SW480 (cell line): Measurements from ENCODE around the gene HOXB5.

Source experiments
- DNase-seq: peaks from one replicate; pipeline ENCODE4 v3.0.0-alpha.2; 2016; ENCODE audit warnings: low spot score

HOXB5 gene

DNA sequence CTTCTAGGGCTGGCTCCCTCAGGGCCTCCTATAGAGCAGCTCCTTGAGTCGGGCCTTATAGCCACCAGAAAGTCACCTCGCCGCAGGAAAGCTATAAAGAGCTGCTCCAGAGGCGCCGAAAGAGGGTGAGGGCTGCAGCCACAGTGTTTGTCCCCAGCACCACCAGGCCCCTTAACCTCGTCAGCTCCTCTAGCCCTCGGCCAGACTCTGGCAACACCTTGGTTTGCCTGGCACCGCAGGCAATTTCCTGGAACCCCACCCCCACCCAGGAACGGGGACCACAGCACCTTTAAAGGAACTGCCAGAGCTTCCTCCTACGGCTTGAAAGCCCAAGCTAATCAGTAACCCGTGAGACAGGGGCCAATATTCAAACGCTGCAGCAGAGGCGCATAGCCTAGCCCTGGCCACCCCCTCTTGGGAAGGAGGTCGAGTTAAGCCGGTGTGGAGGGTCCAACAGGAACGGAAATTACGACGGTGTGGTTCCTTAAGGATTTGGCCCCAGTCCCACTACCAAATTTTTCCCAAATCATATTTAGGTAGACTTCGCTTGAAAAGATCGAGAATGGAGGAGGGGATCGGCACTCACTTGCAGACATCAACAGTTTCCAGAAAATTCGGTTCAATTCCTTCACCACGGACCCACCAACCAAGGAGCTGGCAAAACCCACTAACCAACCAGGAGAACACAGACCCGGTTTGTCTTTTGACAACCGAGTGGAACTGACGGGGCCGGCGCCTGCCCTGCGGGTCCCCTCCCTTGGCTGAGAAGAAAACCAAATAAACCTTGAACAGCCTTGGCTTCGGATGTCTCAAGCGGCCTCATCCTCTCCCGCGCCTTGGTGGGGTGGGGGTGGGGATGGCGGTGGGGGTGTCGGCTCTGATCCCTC lies 8.2 kb upstream of the HOXB5 start:
- DNase-seq = peak; percentile 74

DNA sequence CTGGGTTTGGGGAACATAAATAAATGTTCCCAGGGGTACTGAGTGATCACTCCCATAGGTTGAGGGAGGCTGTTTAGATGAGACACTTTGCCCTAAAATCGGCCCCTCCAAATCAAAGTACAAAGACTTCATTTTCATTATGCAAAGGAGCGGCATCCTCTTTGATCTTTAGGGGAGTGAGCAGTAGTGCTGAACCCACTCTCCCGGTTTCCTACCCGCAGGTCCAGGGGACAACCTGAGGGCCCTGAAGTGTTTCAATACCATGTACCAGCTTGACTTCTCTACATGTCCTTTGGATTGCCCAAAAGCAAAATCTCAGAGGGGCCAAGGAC lies 7.6 kb upstream of the HOXB5 start:
- peak; percentile 74 for DNase-seq

DNA sequence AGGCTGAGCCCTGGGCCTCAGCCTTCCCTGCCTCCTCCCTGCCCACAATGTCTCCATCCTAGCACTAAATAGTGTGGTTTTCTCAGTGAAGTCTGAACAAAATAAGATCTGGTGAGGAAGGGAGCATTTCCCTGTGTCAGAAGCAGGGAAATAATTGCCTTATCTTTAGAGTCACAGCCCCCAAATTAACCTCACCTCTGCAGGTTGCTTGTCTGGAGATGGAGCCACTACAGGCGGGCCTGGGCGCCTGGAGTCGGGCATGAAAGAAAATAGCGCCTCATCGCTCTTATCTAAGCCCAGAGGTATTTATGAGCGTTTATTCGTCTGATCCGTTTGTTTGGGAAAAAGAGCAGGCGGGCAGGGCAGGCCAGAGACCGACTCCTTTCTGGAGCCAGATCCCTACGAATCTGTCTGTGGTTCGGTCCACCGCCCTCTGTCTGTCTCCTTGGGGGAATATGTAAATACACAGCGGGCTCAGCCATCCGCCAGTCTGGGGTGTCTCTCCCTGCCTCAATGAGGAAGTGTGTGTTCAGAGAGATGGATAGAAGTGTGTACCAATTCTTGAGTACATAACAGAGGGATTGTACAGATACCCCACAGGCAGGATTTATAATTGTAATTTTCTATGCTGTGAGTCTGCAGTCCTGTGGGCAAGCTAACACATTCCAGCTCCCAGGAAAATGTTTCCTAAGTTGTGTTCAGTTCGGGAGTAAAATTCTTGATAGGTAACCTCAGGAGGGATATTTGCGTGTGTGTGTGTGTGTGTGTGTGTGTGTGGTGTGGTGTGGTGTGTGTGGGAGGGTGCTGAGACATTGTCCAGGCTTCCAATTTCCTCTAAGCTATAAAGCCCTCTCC lies 6.9 kb upstream of the HOXB5 start:
- peak; percentile 69 for DNase-seq

DNA sequence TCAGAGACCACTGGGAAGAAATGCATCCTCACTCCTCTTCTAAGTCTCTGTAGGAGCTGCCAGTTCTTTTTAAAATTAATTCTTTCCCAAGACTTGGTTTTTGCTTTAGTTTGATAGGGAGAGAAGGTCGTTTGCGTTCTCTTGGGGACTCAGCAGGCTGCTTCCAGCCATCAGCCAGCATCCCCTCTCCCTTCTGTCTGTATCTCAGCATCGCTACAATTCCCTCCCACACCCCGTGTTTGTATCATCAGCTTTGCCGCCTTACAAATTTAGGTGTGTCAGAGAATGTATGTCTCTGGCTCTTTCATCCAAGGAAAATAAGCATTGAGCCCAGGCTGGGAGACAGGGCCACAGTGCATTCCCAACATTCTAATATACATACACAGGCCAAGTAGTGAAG lies 5.8 kb upstream of the HOXB5 start:
- DNase-seq = no peak

DNA sequence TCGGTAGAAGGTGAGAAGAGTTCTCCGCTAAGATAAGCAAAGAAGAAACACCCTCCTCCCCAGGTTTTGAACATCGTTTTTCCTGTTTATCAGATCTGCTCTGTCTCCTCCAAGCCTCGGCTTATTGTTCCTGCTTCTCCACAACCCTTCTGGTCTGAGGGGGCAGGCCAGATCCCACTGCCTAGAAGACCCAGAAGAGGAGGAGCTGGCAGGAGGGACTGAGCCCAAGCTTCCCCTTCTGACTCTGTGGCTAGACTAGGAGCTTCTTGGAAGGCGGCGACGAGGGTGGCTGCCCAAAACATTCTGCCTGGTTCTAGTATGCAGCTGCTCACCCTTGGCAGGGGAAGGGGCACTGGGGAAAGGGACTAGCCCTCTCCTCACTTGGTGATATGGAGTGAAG lies 5.2 kb upstream of the HOXB5 start:
- DNase-seq = no peak

DNA sequence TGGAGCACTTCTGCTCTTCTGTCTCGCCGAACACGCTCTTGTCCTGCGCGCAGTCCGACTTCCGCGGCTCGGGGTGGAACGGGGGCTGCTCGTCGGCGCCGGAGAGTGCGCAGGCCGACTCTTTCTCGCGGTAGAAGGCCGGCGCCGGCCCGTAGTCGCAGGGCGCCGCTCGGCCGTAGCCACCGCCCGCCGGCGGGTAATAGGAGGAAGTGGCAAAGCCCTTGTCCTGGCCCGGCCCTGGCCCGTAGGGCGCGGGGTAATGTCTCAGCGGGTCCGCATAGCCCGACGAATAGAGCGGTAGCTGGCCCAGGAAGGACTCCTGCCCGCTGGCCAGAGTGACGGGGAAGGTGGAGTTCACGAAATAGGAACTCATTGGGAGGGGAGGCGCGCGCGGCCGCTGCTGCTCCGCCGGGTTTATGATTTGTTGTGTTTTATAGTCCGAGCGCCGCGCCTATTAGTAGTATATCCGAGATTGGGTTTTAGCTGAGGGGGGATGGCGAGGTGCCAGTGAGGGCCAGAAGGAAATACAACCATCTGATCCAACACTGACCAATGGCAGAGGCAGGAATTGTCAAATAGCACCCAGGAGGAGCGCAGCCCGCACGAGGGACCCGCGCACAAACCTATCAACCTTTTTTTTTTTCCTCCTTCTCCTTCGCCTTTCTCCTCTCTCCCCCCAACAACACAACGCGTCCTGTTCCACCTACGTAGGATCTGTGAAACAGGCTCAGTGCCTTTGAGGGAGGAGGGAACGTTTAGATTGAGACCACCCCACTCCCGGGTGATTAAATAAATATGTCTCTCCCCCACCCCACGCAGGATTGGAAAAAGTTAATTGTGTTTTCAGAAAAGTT lies 4.4 kb upstream of the HOXB5 start:
- peak; percentile 82 for DNase-seq

DNA sequence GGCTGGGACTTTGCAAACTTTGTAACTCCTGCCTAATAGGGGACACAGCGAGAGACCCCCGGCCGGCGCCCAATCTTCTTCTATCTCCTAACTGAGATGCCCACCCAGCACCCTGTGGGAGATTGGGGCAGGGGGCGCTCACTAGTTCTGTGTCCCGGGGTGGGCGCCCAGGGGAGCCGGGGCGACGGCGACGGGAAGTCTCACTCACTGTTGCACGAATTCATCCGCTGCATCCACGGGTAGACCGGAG lies 3.9 kb upstream of the HOXB5 start:
- no peak for DNase-seq

DNA sequence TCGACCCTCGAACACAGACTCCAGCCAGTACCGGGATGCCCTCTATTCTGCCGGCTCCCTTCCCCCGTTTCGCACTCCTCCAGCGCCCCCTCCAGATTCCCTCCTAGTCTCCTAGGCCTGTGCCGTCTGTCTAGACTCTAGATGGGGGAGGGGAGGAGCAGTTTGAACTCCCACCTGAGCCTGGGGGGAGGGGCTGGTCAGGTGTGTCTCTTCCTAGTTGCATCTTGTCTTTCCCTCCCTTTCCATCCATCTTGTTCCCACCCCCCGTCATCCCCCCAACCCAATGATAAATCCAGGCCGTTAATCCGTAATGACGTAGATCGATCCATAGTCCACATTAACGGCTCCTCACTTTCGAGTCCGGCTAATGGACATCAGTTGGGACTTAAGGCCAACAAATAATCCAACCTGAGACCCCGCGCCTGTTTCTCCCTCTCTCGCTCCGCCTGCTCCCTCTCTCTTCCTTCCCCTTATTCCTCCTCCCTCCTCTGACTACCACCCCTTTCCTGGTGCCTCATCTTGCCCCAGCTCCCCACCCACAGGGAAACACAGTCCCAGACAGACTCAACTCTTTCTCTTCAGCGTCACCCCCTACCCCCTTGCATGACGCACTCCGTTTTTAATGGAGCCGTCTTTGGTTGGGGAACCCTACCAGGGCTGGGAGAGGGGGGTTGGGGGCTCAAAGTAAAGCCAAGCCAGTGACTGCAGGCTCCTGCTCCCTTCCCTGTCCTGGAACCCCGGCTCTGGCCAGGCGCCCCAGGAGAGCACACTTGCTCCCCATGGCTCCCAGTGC lies 3.4 kb upstream of the HOXB5 start:
- peak; percentile 72 for DNase-seq

DNA sequence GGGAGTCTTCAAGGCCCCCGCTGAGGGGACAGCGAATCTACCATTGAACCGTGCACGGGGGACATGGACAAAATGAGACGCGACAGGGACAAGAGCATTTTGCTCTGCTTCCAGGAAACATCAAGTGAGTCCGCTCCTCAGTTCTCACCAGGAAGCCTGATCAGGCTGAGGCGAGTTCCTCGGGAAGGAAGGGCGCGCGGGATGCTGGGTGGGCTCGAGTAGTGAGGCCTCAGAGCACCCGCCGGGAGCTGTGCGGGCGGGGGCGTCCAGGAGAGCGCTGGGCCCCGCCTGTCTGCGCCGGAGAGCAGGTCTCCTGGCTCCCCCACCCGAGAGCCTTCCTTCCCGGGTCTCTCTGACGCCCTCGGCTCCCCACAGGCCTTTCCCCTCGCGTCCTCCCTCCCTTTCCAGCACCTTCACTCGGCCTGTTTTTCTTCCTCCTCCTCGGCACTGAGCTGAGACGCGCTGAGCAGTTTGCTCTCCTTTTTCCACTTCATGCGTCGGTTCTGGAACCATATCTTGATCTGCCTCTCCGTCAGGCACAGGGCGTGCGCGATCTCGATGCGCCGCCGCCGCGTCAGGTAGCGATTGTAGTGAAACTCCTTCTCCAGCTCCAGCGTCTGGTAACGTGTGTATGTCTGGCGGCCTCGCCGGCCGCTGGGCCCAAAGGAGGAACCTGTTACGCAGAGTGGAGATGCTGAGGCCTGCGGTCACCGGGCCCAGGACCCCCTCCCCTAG lies 2.6 kb upstream of the HOXB5 start:
- peak; percentile 66 for DNase-seq

DNA sequence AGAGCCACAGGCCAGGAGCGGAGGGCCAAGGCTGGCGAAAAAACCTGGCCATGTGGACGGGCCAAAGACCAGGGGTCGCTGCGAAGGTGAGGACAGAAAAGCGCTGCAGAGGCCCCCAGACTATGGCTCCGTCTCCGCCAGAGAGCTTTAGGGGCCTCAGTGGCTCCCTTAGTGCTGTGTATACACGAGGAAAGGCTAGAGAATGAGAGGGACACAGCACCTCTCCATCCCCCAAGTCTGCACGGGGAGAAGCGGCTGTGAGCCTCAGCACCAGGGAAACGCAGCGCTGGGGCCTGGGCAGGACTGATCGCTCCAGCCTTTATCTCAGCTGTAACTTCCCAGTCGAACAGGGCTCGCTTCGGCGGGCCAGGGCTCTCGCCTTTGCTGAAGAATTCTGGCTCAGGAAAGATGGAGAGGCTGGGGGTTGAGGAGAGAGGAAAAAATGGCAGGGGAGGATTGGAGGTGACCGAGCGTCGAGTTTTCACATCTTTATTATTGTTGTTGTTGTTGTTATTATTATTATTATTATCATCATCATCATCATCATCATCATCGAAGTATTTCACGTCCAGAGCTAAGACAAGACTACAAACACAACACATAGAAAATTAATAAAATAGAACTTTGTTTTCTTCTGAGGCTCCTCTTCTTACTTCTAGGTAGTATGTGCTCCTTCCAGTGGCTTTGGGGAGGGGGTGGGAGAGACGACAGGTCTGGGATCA lies 1.9 kb upstream of the HOXB5 start:
- DNase-seq = no peak

DNA sequence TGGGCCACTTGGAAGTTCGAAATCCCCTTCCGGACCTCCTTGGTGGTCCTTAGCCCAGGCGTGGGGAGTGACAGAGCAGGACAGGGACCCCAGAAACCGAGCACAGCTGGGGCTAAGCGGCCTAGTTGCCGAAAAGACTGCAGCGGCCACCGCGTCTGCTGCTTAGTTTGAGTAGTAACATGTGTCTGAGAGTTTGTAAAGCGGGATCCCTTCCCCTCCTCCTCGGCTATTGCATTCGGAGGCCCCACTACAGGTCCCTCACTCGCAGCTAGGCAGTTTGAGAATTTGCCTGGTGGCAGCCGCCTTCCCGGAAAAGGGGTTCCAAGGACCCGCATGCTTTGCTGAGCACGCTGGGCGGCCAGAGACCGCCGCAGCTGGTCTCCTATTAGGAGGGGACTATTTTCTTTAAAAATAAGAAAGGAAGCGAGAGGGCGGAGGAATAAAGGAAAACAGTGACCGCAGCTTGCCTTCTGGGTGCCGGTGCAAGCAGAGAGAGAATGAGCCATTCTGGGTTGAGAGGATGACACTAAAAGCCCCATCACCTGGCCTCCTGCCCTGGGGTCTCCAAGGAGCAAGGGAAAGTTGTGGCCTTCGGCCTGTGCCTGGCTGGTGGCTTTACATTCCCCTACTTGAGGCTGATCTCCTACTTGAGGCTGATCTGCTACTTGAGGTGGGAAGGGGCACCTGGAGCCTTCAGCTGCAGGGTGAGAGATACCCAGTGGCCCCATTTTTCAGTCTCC lies 1.1 kb upstream of the HOXB5 start:
- DNase-seq = no peak

DNA sequence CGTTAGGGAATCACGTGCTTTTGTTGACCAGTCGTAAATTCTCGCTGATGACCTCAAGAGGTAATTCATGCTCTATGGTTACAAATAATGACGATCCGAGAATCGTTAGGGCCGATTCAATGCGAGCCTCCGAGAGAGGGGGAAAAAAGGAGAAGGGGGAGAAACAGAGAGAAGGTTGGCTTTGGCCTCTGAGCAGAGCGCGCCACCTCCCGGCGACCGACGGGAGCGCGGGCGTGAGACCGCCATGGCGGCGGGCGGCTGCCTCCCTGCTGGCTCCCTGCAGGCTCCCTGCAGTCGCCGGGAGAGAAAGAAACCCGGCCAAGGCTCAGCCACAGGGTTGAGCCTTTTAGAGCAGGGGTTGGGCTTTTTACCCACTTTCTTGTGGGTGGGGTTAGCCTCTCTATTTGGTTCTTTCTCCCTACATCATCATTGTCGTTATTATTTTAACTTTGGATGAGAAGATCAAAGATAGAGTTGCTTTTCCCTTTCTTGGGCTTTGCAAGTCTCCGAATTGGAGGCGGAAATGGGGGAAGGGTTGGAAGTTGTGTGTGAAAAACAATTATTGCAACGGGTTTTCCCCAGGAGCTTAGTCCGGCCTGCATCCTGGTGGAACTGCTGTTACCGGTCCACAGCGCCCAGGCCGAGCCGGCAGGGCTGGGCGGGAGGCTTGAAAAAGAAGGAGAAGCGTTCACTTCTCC lies 410 bp upstream of the HOXB5 start:
- DNase-seq = peak; percentile 94

DNA sequence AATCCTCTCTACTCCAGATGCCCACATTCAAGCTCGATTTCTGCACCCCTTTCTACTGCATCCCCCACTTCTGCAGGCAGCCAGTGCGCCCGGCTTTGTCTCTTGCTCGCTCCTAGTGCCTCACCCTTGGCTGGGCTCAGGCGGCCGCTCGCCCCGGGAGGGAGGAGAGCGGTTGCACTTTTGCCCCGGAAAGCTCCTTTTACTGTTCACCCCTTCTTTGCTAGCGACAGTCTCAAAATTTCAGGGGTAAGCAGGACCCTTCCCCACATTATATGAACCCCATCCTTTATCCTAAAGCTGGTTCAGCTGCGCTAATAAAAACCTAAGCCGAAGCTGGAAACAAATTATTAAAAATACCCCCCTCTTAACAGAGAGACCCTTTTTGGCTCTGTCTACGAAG lies 1.0 kb downstream of the HOXB5 start:
- no peak for DNase-seq

DNA sequence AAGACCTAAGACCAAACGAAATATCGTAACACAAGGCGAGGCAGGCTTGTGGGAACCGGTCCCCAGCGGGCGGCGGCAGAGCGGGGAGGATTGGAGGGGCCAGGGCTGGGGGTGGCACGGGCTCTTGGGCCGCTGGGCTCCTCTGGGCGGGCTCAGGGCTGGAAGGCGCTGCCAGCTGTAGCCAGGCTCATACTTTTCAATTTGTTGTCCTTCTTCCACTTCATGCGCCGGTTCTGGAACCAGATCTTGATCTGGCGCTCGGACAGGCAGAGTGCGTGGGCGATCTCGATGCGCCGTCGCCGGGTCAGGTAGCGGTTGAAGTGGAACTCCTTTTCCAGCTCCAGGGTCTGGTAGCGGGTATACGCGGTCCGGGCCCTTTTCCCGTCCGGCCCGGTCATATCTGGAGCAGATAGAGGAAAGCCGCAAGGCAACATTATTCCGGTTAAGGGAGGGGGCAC lies 1.5 kb downstream of the HOXB5 start:
- DNase-seq = peak; percentile 56

DNA sequence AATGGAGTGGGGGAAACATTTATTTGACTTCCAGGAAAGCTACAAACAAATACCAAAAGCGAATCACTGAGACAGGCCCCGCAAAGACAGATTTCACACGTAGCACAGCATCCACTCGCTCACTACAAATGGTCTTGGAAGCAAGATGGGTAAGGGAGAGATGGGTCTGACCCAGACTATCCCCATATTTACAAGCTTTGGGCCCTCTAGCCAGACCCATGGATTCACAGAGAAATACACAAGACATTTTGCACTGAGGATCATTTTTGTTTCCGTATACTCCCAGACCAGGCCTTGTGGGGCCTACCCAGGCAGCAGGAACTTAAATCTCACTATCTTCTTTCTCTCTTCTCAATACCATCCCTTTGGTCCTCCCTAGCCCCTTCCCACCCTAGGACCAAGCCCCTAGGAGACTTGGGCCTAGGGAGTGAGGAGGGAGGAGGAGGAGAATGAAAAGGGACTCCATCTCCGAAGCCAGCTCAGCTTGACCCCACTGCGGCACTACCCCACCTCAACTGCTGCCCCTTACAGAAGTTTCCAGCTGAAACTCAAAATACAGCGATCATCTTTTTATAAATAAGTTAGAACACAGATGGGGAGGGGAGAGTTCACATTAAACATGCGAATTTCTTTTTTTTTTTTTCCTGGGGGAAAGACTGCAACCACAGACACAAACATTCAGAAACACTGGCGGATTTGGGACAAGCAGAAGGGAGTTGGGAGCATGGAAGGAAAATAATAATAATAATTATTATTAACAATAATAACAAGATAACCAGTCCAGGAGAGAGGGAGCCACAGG lies 2.1 kb downstream of the HOXB5 start:
- DNase-seq = peak; percentile 22

DNA sequence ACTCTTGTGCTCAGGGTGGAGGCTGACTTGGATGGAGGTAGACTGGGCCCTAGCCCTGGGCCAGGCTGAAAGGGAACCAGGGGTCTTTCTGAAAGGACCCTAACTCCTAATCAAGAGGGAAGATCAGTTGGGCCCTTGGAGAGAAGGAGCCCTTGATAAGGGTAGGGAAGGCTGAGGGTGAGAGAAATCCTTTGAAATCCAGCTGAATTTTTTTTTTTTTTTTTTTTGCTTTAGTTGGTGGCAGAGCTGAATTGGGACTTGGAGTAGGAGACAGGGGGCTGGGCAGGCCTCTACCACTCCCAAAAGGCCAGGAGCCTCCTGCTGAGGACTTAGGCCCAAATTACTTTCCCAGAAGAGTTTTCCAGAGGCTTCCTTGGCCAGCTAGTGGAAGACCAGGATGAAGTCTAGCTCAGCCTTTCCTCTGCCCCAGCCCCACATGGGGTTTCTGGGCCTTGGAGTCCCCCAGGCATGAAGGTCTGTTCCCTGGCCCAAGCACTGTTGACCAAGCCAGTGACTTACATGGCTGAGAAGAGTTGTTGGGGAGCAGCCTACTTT lies 2.9 kb downstream of the HOXB5 start:
- DNase-seq = peak; percentile 30

DNA sequence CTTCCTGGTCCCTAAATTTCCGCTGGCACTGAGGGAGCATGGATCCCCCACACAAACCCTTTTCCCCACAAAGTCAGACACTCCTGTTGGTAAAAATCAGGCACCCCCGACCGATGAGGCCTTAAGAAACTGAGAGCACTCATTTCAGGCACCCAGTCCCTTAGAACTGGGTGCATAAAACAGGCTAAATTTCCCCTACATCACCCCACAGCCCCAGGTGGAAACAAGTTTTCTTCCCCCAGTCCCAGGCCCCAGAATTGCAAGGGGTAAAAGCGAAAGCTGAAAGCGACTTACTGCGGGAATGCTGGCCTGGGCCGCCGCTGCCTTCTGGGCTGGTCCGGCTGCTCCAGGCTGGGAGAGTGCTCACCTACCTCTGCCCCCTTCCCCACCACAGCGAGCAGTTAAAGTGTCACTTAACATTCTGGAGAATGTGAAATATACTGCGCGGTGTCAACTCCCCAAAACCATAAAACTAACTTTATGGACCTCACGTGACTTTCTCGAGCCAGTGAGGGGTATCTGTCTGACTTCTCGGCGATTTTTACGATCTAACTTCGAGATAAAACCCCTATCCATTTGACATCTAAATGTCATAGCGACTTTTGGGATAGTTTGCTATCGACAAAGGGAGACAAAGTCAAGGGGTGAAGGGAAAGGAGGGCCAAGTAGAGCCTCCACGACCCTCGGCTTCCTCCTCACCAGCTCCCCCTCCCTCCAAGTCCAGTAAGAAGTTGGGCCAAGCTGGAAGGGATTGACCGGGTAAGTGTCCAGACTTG lies 3.6 kb downstream of the HOXB5 start, which contains the start of gene HOXB3:
HOXB3 (minus strand) TSS at position 411 of the 776 bp plus-strand sequence. CDS start 37,767 bp downstream, outside the sequence.
- peak; percentile 88 for DNase-seq
